NCI-H187 treated with DMSO at 0.1 percent for 48 hours (cell line): ENCODE results near the gene AFAP1L2.

Experiments
- DNase-seq: peaks from one replicate; lab custom pipeline; 2025; lab: John Stamatoyannopoulos, UW

The AFAP1L2 gene

DNA sequence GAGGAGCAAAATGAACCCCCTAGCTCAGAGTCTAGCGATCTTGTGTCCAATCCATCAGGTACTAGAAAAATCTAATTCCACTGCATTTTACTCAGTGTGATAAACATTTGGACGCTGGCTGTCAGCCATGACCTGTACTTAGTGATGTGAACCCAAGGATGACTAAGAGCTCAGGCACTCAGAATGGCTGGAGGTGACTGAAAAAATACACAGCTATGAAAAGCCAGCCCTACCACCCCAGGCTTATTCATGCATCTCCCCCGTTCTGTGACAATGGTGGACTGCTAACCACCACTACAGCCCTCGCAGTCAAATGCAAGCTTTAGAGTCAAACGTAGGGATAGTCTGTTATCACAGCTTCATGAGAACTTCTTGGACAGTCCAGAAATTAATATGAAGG is 14.9 kb downstream of the AFAP1L2 start:
- no peak for DNase-seq

DNA sequence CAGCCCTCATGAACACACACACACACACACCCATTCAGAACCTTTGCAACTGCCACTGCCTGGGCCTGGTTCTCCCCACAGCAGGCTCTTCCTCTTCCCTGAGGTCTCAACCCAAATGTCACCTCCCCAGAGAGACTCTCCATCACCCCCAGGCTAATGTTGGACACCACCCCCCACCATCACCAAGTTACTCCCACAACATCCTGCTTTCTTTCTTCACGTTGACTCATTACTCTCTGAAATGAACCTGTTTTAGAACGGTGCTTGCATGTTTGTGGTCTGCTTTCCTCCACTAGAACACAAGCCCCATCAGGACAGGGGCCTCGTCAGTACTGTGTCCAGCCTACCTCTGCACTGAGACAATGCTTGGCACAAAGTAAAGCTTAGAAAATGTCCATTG is 16.0 kb downstream of the AFAP1L2 start:
- DNase-seq = no peak

DNA sequence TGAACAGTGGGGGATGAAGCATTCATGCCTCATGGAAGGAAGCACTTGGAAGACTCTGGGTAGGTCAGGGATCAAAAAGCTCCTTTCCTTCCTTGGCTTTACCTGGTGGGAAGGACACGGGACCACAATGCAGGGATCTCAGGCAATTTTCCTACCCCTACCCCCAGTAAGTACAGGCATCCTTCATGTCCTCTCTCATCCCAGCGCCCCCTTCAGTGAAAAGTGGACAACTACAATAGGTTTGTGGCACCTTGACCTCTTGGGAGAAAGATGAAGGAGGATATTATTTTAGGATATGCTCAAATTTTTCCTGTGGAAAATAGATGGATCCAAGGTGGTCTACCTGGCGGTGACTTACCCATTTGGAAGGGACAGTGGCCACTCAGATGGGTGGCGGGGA is 16.5 kb downstream of the AFAP1L2 start:
- DNase-seq = no peak

DNA sequence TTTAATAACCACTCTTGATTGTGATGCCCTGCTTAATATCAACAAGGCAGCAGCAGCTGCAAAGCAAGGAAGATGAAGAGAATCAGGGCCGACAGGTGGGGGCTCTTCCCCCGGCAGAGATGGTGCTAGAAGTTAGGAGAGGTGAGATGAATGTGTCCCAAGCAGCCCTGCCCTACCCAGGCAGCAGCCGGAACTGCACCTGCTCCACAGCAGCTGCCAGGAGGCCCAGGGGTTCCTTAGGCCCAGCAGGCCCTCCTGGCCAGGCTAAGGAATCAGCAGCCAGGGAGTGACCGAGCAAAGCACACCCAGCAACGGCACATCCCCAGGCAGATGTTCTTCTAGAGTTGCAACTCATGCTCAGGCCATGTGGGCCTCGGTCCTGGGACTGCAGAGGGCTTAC is 17.9 kb downstream of the AFAP1L2 start:
- DNase-seq = no peak

DNA sequence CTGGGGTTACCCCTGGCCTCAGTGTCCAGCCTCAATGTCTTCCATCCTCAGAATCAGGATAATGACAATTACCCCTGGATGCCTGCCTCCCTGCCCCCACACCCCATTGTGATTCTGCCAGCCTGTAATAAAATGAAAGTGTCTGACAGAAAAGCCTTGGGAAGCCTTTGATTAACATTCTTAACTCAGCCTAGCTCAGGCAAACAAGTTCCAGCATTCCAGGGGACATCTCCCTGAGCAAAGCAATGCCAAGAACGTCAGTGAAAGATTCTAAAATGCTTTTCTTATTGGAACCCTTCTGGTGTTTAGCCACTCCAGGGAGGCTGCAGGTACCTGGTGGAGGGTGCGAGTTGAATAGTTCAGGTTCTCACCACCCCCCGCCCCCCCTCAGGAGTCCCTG is 18.7 kb downstream of the AFAP1L2 start:
- no peak for DNase-seq

DNA sequence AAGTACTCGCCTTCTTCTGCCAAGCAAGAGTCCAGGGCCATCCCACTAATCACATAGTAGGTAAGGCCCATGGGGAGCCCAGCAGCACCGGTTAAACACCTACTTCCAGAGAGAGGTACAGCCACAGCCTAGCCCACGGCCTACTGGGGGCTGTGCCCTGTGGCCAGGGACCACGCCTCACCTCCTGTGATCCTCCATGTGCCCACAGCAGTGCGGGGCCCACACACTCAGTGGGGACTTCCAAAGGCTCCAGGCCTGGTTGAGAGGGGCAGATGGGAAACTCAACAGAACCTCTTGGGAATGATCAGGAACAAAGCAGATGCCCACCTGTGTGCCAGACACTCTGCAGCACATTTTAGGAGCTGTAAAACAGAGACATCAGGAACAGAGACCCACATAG is 19.7 kb downstream of the AFAP1L2 start:
- DNase-seq = no peak

DNA sequence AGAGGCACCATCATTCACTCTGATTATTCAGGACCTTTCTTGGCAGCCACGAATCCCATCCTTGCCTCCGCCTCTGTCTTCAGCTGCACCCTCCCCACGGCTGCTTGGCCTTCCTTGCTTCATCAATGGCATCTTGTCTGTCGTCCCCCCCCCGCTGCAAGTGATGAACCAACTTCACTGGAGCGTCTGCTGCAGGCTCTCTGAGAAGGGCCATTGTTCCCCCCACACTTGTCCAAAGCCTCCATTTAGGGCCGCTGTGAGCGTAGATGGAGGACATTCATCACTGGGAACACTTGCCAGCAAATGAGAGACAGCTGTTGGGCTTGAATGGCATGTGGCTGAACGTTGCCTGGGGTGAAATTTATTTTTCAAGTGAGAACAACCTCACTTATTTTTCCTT is 20.1 kb downstream of the AFAP1L2 start:
- no peak for DNase-seq

DNA sequence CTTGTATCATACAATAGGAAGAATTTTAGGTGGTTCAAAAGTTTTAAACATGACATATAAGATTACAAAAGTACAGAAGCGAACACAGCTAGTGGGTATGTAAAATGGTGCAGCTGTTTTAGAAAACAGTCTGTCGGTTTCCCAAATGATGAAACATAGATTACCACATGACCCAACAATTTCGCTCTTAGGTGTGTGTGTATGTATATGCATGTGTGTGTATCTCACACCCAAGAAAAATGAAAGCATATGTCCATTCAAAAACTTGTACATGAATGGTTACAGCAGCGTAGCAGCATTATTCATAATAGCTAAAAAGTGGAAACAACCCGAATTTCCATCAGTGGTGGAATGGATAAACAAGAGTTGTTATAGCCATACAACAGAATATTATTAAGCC is 23.5 kb downstream of the AFAP1L2 start:
- no peak for DNase-seq

DNA sequence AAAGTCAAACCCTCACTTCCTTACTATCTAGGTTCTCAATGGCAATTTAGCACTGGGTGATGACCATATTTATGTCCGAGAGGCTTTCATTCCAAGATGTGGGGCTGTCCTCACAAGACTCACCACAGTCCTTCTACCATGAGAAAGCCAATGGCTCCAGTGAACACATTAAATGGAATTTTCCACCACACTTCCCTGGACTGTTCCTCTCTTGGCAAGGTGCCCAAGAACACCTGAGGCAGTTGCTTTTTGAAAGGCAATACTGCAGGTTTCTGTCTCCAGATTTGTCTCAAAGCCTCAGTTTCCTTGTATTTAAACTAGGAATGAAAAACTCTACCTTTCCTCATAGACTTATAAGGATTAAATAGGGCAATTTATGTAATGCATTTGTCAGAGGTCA is 24.2 kb downstream of the AFAP1L2 start:
- no peak for DNase-seq

DNA sequence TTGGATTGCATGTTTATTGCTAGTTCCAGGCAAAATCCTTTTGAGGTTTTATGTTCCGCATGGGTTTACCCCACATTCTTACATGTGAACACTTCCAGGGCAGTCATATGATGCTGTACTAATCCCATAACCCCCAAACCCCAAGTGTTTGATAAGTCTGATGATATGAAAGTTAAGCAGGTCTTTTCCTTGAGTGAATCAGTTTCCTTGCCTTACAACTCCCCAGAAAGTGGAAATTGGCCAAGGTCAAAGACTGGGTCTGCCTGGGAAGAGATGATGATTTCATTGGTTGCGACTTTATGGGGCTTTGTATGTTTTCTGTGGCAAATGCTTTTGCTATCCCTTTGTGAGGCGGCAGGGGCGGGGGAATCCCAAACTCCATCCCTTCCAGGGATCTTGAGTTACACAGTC is 24.7 kb downstream of the AFAP1L2 start:
- no peak for DNase-seq

DNA sequence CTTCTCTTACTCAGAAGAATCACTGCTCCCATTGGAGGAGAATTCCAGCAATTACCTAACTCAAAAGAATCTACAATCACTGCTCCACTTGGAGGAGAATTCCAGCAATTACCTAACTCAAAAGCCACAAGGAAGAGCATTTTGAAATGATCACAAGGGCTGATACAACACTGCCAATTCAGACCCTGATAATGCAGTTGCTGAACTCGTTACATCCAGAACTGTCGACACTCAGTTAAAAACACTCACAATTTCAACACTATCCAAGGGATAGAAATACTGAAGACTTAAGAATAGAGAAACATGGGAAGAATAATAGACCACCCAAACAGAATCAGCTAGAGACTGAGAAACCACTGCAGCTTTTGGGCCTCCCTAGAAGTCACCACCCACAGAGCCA is 27.8 kb downstream of the AFAP1L2 start:
- no peak for DNase-seq

DNA sequence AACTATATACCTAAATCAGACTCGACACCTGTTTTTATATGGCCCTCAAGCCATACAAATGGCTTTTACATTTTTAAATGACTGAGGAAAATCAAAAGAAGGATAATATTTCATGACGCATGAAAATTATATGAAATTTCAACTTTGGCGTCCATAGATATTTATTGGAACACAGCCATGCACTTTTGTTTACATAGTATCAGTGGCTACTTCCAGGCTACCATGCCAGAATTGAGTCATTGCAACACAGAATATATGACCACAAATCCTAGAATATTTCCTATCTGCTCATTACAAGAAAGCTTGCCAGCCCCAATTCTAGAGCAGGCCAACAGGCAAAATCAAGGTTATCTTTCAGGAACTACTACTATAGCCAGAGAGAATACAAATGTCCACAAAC is 29.3 kb downstream of the AFAP1L2 start:
- DNase-seq = no peak

DNA sequence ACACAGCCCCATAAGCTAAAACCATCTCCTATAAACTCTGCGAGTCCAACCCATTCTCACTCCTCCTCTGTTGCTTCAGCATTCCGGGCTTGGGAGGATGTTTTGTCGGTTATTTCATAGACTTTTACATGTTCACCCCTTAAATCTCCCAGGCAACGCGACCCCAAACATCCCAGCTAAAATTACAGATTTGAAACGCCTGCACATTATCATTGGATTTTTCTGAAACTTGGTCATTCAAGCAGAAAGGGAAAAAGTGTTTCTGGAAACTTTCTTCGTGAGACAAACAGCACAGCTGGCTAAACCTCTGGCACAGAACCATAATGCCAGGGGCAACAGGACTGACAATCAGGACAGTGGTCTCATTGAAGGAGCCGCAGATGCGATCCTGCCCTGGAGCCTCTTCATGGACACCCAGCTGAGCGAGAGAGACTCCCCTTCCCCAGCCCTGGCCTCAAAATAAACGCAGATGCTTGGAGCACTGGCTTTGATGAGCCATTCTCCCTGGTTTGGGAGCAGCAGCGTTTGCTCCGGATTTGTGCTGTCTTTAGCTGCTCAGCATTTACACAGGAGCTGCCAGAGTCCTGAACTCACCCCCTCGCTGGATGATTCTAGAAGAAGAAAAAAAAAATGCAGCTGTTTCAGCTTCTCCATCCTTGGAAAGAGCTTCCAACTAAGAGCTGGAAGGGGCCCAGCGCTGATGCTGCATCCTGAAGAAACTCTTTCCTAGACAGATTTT is 30.1 kb downstream of the AFAP1L2 start:
- DNase-seq = no peak

DNA sequence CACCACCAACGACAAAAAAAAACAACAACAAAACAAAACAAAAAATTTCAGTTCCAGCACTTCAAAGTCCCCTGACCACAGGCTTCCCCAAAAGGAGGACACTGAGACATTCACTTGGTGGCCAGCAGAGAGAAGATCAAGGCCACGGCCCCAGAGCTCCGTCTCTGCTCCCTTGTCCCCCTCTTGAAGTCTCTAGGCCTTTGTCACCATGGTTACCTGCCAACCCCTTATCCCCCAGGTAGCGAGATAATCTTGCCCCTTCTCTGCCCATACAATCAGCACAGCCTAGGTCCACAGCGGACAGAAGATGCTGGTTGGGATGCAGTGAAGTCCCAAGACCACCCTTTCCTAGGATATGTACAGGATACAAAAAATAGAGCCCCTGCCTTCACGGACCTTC is 30.7 kb downstream of the AFAP1L2 start:
- no peak for DNase-seq

DNA sequence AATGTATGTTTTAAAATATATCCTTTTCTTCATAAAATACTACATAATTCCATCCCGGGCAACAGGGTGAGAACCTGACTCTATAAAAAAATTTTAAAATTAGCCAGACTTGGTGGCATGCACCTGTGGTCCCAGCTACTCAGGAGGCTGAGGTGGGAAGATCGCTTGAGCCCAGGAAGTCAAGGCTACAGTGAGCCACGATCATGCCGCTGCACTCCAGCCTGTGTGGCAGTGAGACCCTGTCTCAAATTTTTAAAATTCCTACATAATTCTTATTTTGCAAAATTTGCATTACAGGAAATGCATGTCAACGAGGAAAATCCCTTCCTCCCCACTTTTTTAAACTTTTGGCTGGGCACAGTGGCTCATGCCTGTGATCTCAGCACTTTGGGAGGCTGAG is 31.3 kb downstream of the AFAP1L2 start:
- DNase-seq = no peak

DNA sequence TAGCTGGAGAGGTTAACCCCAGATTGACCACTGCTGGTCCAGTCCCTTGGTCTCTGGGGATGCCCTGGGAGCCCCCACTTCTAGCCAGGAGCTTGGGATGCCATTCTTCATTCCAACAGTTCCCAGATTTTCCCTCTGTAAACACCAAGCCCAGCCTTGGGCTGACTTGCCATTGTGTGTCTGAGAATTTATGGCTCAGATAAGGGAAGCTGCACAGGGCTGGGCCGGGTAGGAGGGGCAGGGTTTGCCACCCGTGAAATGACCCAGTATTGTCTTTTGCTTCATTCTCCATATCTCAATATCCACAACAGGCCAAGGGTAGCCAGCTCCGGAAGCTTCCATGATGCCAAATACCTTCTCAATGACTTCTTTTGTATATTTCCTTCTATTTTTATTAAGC is 32.1 kb downstream of the AFAP1L2 start:
- no peak for DNase-seq

DNA sequence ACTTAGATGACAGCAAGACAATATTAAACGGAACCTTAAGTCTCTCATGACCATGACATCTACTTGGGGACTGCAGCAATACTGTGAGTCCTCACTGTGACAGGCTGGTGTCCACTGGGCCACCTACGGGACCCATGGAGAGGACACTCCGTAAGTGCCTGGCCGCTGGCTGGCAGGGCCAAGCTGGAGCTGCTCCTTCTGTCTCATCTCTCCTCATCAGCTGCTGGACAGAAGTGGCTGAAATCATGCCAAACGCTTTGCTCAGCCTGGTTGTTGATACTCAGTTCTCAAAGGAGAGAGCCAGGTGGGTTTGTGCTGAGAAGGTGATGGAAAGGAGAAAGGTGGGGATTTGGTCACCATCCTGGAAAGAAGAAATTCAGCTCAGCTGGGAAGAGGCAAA is 33.3 kb downstream of the AFAP1L2 start:
- no peak for DNase-seq

DNA sequence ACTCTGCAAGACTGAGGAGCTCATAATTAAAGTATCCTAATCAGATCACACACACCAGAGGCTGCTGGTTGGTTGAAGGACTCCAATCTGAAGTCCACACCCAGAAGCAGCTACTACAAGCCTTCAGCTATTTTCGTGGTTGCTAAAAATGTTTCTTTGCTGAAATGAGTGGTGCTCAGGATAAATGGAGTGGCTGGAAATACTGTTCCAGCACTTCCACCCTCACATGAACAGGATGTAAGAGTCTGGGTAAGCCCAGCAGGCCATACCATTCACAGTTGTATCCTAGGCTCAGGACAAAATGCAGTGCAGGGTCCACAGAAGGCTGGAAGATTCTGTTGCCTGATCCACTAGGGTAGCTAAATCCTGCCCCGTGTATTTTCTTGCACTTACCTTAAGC is 34.1 kb downstream of the AFAP1L2 start:
- no peak for DNase-seq

DNA sequence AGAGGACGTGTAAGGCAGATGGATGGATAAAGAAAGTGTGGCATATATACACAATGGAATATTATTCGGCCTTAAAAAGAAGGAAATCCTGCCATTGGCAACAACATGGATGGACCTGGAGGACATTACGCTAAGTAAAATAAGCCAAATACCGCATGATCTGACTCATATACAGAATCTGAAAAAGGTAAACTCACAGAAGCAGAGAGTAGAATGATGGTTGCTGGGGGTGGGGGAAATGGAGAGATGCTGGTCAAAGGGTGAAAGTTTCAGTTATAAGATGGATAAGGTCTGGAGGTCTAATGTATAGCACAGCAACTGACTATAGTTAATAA is 36.3 kb downstream of the AFAP1L2 start:
- DNase-seq = no peak

DNA sequence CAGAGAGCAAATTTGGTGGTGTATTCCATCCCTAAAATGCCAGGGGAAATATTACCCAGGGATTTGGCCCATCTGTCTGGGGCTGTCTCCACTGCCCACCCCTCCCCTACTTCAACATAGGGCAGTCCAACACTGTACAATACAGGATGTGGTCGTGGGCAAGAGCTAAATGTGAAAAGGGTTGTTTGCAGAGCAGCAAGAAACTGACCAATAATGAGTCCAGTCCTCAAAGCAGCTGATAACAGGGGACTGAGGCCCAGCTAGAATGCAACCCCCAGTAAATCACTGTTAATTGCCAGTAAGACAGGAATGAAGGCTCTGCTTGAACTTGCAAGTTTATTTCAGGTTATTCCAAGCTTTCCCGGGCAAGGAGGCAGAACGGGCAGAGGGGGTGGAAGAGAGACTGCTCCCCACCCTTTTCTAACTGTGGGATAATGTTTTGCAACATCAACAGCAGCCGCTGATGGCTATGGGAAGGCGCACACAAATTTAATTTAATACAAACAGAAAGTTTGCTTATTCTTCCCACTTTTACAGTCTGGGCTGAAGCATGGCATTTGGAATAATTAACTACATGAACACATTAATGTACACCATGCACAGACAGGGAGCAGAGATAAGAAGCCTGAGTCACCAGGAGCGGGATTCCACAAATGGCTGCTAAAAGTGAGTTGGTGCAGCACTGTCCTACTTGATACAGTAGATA is 36.8 kb downstream of the AFAP1L2 start:
- no peak for DNase-seq

DNA sequence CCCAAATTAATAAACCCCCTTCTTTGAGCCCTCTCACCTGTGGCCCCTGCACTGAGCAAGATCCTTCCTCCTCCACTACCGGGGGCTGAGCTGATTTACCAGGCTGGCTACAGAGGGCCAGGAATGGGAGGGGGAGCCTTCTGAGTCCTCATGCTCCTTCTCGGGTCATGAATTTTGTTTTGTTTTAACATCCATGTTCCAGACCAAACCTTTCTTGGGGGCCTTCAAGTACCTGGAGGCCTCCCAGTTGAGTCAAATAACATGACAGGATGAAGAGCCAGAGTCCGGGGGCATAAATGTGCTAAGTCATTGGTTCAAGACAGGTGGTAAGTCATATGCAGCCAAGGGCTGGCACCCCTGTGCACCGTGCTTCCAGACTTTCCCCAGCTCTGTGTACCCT is 39.6 kb downstream of the AFAP1L2 start:
- DNase-seq = no peak

DNA sequence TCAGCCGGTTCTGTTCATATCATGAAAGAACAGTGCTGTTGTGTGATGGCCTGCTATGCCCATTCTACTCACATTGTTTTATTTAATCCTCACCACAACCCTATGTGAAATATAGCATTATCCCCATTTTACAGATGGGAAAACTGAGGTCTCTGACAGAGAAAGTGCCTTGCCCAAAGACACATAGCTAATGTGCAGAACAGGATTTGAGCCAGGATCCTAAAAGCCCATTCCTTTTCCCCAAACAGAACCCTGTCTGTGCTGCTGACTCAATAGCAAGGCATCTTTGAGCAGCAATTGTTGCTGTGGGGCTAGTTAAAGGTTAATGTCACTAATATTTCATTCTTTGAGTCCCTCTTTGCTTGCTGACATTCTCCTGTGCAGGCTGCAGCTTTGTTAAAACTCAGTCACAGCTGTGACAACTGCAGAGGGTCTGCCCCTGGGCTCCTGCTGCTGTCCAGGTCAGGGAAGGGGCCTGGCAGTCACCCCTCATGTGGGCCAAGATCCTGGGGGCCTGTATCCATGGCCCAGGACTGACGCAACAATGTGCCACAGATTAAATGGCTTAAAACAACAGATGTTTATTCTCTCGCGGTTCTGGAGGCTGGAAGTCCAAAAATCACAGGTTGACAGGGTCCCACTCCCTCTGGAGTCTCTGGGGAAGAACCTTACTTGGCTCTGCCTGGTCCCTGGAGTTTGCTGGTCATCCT is 40.4 kb downstream of the AFAP1L2 start:
- DNase-seq = no peak

DNA sequence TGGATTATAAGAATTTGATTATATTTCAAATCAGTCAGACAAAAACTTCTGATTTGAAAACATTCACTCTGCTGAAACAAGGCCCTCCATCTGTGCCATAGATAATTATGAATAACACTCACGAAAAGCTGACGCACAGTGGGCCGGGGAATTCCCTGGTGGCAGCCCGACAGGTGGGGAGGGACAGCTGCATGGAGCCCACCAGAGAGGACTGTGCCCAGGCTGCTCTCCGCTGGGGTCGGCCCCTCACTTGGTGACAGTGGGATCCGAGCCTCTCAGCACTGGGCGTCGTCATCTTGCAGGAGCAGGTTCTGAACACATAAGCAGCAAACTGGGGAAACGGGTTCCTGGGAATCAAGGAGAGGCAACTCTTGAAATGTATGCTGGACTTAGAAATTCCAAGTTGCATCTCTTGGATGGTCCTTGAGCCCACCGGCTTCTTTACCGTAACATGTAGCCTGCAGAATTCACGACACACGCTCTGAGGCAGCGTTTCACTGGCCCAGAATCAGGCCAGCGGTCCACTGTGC is 41.4 kb downstream of the AFAP1L2 start:
- DNase-seq = no peak
